K562 (cell line): Measurements from ENCODE around the gene ENTPD8. TPM values are rescaled to one million over a fixed set of nuclear protein-coding genes. Genes with fewer than 3 reads are reported as not detected.

Source experiments
- BCL6 ChIP-seq: fragments of 250-450 bp; sonication (Bioruptor Pico); IDR thresholded peaks from 2 replicates; pipeline ENCODE4 v1.4.0; 2020
- CHD7 ChIP-seq: fragments of 200-600 bp; sonication (generic); IDR thresholded peaks from one replicate; pipeline ENCODE4 v1.6.1; 2012; ENCODE audit warnings: mild to moderate bottlenecking, low read depth, low read length, inconsistent platforms
- ILF3 ChIP-seq: fragments of 450-650 bp; IDR thresholded peaks from 2 replicates; pipeline ENCODE4 v1.6.1; 2018; ENCODE audit warnings: antibody characterized with exemption, mild to moderate bottlenecking, moderate library complexity, borderline replicate concordance
- POLR3A ChIP-seq: IDR thresholded peaks from 2 replicates; pipeline ENCODE4 v1.6.1; 2011; ENCODE audit warnings: borderline replicate concordance, mild to moderate bottlenecking, moderate library complexity; ENCODE audit not compliant: insufficient read length, insufficient read depth; ENCODE audit errors: extremely low read depth
- ZEB2 ChIP-seq: fragments of 450-650 bp; IDR thresholded peaks from 2 replicates; pipeline ENCODE4 v1.6.1; 2016
- ZNF695 ChIP-seq: fragments of 450-650 bp; formaldehyde crosslinking; IDR thresholded peaks from 2 replicates; pipeline ENCODE4 v1.4.0; 2020; ENCODE audit warnings: mild to moderate bottlenecking, moderate library complexity
- polyA plus RNA-seq, 8 experiments: library from polyadenylated mRNA; depleted of rRNA in 4 of 8; stranded (reverse) in 5 of 8; unstranded in 3 of 8; fragments of >200 nt; fragmentation: Nextera tagmentation in 2 of 8; fragmentation: Illumina TruSeq in 1 of 8; extraction: Ambion mirVana in 2 of 8; extraction: Trizol in 1 of 8; gene quantifications; 2 replicates each; pipeline versions ENCODE4 v1.2.1 to v1.2.3, GENCODE V29; 2011 to 2014; ENCODE audit warnings: inconsistent platforms in 1 of 8, missing spikeins in 1 of 8
- total RNA-seq, 7 experiments: library from RNA; depleted of rRNA in 6 of 7; stranded (reverse); fragments of >200 nt in 6 of 7; fragmentation: Illumina TruSeq in 2 of 7; extraction: Trizol in 2 of 7; gene quantifications; 2 replicates each; pipeline versions ENCODE4 v1.2.1 to v1.2.3, GENCODE V29; 2011 to 2021; ENCODE audit warnings: low replicate concordance in 1 of 7
- TF ChIP-seq, protein P1 (sequence below): IDR thresholded peaks from 2 replicates; pipeline ENCODE4 v1.6.1; 2011; ENCODE audit warnings: borderline replicate concordance, low read depth, mild to moderate bottlenecking, moderate library complexity, low read length; ENCODE audit not compliant: insufficient read depth, poor library complexity, severe bottlenecking
- TF ChIP-seq, protein P2 (sequence below): fragments of 450-650 bp; formaldehyde crosslinking; IDR thresholded peaks from 2 replicates; pipeline ENCODE4 v1.4.0; 2020; ENCODE audit warnings: mild to moderate bottlenecking
- TF ChIP-seq, protein P3 (sequence below): sonication (generic); formaldehyde crosslinking; IDR thresholded peaks from 2 replicates; pipeline ENCODE4 v1.8.0; 2022; ENCODE audit warnings: mild to moderate bottlenecking, low read depth, missing genetic modification reagents

The ENTPD8 gene
- total and polyA plus RNA-seq, 9 of the 15 experiments (the other 6 are each of a cell fraction or from before 2014, with no cell fraction given) = 0.06 to 0.27 (median 0.19) TPM; not detected in 5

- TF ChIP-seq CHD7 (no peak), ZNF695 (CRISPR knock-in tag) (no peak), ZEB2 (no peak), POLR3A (no peak), BCL6 (CRISPR knock-in tag) (no peak), ILF3 (no peak)
- TF ChIP-seq, protein P1, sequence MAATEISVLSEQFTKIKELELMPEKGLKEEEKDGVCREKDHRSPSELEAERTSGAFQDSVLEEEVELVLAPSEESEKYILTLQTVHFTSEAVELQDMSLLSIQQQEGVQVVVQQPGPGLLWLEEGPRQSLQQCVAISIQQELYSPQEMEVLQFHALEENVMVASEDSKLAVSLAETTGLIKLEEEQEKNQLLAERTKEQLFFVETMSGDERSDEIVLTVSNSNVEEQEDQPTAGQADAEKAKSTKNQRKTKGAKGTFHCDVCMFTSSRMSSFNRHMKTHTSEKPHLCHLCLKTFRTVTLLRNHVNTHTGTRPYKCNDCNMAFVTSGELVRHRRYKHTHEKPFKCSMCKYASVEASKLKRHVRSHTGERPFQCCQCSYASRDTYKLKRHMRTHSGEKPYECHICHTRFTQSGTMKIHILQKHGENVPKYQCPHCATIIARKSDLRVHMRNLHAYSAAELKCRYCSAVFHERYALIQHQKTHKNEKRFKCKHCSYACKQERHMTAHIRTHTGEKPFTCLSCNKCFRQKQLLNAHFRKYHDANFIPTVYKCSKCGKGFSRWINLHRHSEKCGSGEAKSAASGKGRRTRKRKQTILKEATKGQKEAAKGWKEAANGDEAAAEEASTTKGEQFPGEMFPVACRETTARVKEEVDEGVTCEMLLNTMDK = no peak
- TF ChIP-seq, protein P2, sequence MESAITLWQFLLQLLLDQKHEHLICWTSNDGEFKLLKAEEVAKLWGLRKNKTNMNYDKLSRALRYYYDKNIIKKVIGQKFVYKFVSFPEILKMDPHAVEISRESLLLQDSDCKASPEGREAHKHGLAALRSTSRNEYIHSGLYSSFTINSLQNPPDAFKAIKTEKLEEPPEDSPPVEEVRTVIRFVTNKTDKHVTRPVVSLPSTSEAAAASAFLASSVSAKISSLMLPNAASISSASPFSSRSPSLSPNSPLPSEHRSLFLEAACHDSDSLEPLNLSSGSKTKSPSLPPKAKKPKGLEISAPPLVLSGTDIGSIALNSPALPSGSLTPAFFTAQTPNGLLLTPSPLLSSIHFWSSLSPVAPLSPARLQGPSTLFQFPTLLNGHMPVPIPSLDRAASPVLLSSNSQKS (CRISPR knock-in tag) = no peak
- TF ChIP-seq, protein P3, sequence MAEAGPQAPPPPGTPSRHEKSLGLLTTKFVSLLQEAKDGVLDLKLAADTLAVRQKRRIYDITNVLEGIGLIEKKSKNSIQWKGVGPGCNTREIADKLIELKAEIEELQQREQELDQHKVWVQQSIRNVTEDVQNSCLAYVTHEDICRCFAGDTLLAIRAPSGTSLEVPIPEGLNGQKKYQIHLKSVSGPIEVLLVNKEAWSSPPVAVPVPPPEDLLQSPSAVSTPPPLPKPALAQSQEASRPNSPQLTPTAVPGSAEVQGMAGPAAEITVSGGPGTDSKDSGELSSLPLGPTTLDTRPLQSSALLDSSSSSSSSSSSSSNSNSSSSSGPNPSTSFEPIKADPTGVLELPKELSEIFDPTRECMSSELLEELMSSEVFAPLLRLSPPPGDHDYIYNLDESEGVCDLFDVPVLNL (CRISPR knock-in tag) = no peak
Measured at GRCh38 chr9:137459152-137459600, 18.0 kb upstream of the ENTPD8 start, which contains the start of gene NSMF (continued).
